HepG2 (cell line): ENCODE data around the gene MYH10. TPM values are rescaled to one million over a fixed set of nuclear protein-coding genes. Genes with fewer than 3 reads are reported as not detected.

Experiments used
- ASH2L ChIP-seq: fragments of 300-600, 200-600 bp; sonication (generic); IDR thresholded peaks from 2 replicates; pipeline ENCODE4 v1.7.0; 2017; ENCODE audit warnings: low read depth, mild to moderate bottlenecking, moderate library complexity, mixed read lengths, low read length; ENCODE audit not compliant: insufficient read length
- CREB3 ChIP-seq: sonication (generic); formaldehyde crosslinking; IDR thresholded peaks from 2 replicates; pipeline ENCODE4 v1.5.0; 2020; ENCODE audit warnings: missing genetic modification reagents
- E2F2 ChIP-seq: sonication (generic); formaldehyde crosslinking; IDR thresholded peaks from 2 replicates; pipeline ENCODE4 v1.4.0; 2020; ENCODE audit warnings: missing genetic modification reagents, borderline replicate concordance
- KLF9 ChIP-seq: IDR thresholded peaks from 2 replicates; pipeline ENCODE4 v1.6.1; 2016; ENCODE audit warnings: low read depth
- MTF2 ChIP-seq: sonication (generic); formaldehyde crosslinking; IDR thresholded peaks from 2 replicates; pipeline ENCODE4 v1.5.0; 2020; ENCODE audit warnings: missing genetic modification reagents, borderline replicate concordance
- RXRA ChIP-seq: sonication (generic); formaldehyde crosslinking; IDR thresholded peaks from 2 replicates; pipeline ENCODE4 v1.5.1; 2020; ENCODE audit warnings: missing genetic modification reagents
- SKI ChIP-seq: fragments of 450-650 bp; IDR thresholded peaks from one replicate; pipeline ENCODE4 v1.6.1; 2018; ENCODE audit warnings: mild to moderate bottlenecking; ENCODE audit not compliant: partially characterized antibody
- TFDP1 ChIP-seq: IDR thresholded peaks from 2 replicates; pipeline ENCODE4 v1.6.1; 2016; ENCODE audit warnings: missing compliant biosample characterization, missing genetic modification reagents, borderline replicate concordance
- YEATS4 ChIP-seq: sonication (generic); formaldehyde crosslinking; IDR thresholded peaks from 2 replicates; pipeline ENCODE4 v1.4.0; 2020; ENCODE audit warnings: missing genetic modification reagents, borderline replicate concordance
- ZFY ChIP-seq: sonication (generic); formaldehyde crosslinking; IDR thresholded peaks from 2 replicates; pipeline ENCODE4 v1.4.0; 2020; ENCODE audit warnings: missing genetic modification reagents
- ZNF280B ChIP-seq: sonication (generic); formaldehyde crosslinking; IDR thresholded peaks from 2 replicates; pipeline ENCODE4 v1.5.0; 2020; ENCODE audit warnings: missing genetic modification reagents, mild to moderate bottlenecking, borderline replicate concordance
- ZNF44 ChIP-seq: sonication (generic); formaldehyde crosslinking; IDR thresholded peaks from 2 replicates; pipeline ENCODE4 v1.5.1; 2020; ENCODE audit warnings: mild to moderate bottlenecking, missing genetic modification reagents
- ZNF451 ChIP-seq: sonication (generic); formaldehyde crosslinking; IDR thresholded peaks from 2 replicates; pipeline ENCODE4 v1.5.0; 2020; ENCODE audit warnings: mild to moderate bottlenecking, missing genetic modification reagents
- ZNF800 ChIP-seq: sonication (generic); formaldehyde crosslinking; IDR thresholded peaks from 2 replicates; pipeline ENCODE4 v1.4.0; 2020; ENCODE audit warnings: missing genetic modification reagents
- ZNF83 ChIP-seq: sonication (generic); formaldehyde crosslinking; IDR thresholded peaks from 2 replicates; pipeline ENCODE4 v1.4.0; 2020; ENCODE audit warnings: missing genetic modification reagents, mild to moderate bottlenecking, borderline replicate concordance
- polyA plus RNA-seq, 8 experiments: library from polyadenylated mRNA; depleted of rRNA in 3 of 8; stranded (reverse) in 7 of 8; unstranded in 1 of 8; fragments of >200 nt; fragmentation: Illumina TruSeq in 4 of 8; extraction: Trizol in 4 of 8; gene quantifications; 2 replicates each; pipeline versions ENCODE4 v1.2.1 to v1.2.3, GENCODE V29; 2011 to 2016; ENCODE audit warnings: low read depth in 4 of 8, missing spikeins in 1 of 8, mixed read lengths in 1 of 8; ENCODE audit not compliant: insufficient read depth in 1 of 8
- total RNA-seq, 5 experiments: library from RNA; depleted of rRNA; stranded (reverse); fragments of >200 nt; fragmentation: Illumina TruSeq; extraction: Trizol; gene quantifications; 2 replicates each; pipeline ENCODE4 v1.2.3, GENCODE V29; 2016; ENCODE audit warnings: low read depth in 1 of 5
- TF ChIP-seq, protein P1 (sequence below): sonication (generic); formaldehyde crosslinking; IDR thresholded peaks from 2 replicates; pipeline ENCODE4 v1.4.0; 2020; ENCODE audit warnings: missing genetic modification reagents, borderline replicate concordance
- TF ChIP-seq, protein P2 (sequence below): sonication (generic); formaldehyde crosslinking; IDR thresholded peaks from 2 replicates; pipeline ENCODE4 v1.5.0; 2020; ENCODE audit warnings: mild to moderate bottlenecking, missing genetic modification reagents, moderate library complexity

Gene MYH10
- total and polyA plus RNA-seq, 2 of the 13 experiments (the other 11 are each of a cell fraction or from before 2014, with no cell fraction given) = 43.4 to 68.6 TPM

- TF ChIP-seq ASH2L = peak; percentile 90
- 0 out of 2 replicates have a peak, but pooled peaks have one; percentile 51 for TF ChIP-seq E2F2
- peak; percentile 86 for TF ChIP-seq CREB3 (CRISPR knock-in tag)
- peak; percentile 91; the same call in 1 of the 2 replicates for TF ChIP-seq YEATS4 (CRISPR knock-in tag)
- TF ChIP-seq TFDP1 (CRISPR knock-in tag) = peak; percentile 59; the same call in 1 of the 2 replicates
- TF ChIP-seq ZFY (CRISPR knock-in tag) = peak; percentile 97
- no peak for TF ChIP-seq SKI
- TF ChIP-seq RXRA = peak; percentile 38; the same call in 1 of the 2 replicates
- no peak for TF ChIP-seq KLF9
- TF ChIP-seq ZNF44 (CRISPR knock-in tag) = 0 out of 2 replicates have a peak, but pooled peaks have one; percentile 32
- TF ChIP-seq MTF2 (CRISPR knock-in tag) = 0 out of 2 replicates have a peak, but pooled peaks have one; percentile 72
- TF ChIP-seq ZNF800 (CRISPR knock-in tag) = 0 out of 2 replicates have a peak, but pooled peaks have one; percentile 15
- TF ChIP-seq ZNF280B (CRISPR knock-in tag) = peak; percentile 22; the same call in 1 of the 2 replicates
- peak; percentile 42; the same call in 1 of the 2 replicates for TF ChIP-seq ZNF451 (CRISPR knock-in tag)
- TF ChIP-seq ZNF83 (CRISPR knock-in tag) = no peak
- TF ChIP-seq, protein P1, sequence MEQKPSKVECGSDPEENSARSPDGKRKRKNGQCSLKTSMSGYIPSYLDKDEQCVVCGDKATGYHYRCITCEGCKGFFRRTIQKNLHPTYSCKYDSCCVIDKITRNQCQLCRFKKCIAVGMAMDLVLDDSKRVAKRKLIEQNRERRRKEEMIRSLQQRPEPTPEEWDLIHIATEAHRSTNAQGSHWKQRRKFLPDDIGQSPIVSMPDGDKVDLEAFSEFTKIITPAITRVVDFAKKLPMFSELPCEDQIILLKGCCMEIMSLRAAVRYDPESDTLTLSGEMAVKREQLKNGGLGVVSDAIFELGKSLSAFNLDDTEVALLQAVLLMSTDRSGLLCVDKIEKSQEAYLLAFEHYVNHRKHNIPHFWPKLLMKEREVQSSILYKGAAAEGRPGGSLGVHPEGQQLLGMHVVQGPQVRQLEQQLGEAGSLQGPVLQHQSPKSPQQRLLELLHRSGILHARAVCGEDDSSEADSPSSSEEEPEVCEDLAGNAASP (CRISPR knock-in tag) = peak; percentile 62; the same call in 1 of the 2 replicates
- TF ChIP-seq, protein P2, sequence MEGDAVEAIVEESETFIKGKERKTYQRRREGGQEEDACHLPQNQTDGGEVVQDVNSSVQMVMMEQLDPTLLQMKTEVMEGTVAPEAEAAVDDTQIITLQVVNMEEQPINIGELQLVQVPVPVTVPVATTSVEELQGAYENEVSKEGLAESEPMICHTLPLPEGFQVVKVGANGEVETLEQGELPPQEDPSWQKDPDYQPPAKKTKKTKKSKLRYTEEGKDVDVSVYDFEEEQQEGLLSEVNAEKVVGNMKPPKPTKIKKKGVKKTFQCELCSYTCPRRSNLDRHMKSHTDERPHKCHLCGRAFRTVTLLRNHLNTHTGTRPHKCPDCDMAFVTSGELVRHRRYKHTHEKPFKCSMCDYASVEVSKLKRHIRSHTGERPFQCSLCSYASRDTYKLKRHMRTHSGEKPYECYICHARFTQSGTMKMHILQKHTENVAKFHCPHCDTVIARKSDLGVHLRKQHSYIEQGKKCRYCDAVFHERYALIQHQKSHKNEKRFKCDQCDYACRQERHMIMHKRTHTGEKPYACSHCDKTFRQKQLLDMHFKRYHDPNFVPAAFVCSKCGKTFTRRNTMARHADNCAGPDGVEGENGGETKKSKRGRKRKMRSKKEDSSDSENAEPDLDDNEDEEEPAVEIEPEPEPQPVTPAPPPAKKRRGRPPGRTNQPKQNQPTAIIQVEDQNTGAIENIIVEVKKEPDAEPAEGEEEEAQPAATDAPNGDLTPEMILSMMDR (CRISPR knock-in tag) = peak; percentile 72
These were observed 453 bp upstream of the MYH10 start (continued) for GRCh38 chr17:8630802-8631553.
